Activated naive CD8-positive, alpha-beta T cell (primary cell): ENCODE results near the gene CDK19.
A peak's percentile ranks its signal among the peaks of the same experiment; 100 is the strongest.
"Not testable (repeated sequence)": the region's sequence is repeated elsewhere in the genome, so short reads cannot be mapped to it uniquely, and the experiment has no call there.

Experiments used
- H3K27ac Mint-ChIP-seq: one replicate; pipeline ENCODE4 v1.8.0; 2021; ENCODE audit warnings: mixed read lengths
- H3K27me3 Mint-ChIP-seq: one replicate; pipeline ENCODE4 v1.8.0; 2021; ENCODE audit warnings: mixed read lengths
- H3K36me3 Mint-ChIP-seq: one replicate; pipeline ENCODE4 v1.8.0; 2021; ENCODE audit warnings: mixed read lengths
- H3K4me1 Mint-ChIP-seq: one replicate; pipeline ENCODE4 v1.8.0; 2021; ENCODE audit warnings: low read depth, mixed read lengths
- H3K4me3 Mint-ChIP-seq: one replicate; pipeline ENCODE4 v1.8.0; 2021; ENCODE audit warnings: mild to moderate bottlenecking, mixed read lengths
- H3K9me3 Mint-ChIP-seq: one replicate; pipeline ENCODE4 v1.8.0; 2021; ENCODE audit warnings: low read depth, mixed read lengths

CDK19 gene

GRCh38 chr6:110815411-110816409 lies at the start of gene CDK19:
Gene CDK19, minus strand, starts transcription at chr6:110815469. Its CDS starts 333 bp downstream, at chr6:110815136.
- H3K27ac Mint-ChIP-seq, result peak within 1 kb of the TSS; percentile 98
- H3K36me3 Mint-ChIP-seq, result no peaks in the 10 kb centered on the region

GRCh38 chr6:110864824-110865223 lies 49.6 kb upstream of the CDK19 start:
- Mint-ChIP-seq H3K4me1 (peaks cover 9% of the 10 kb centered on the region), H3K36me3 (no peaks in the 10 kb centered on the region), H3K27me3 (no peaks in the 10 kb centered on the region), H3K9me3 (no peaks in the 10 kb centered on the region), H3K4me3 (no peak overlapping the region), H3K27ac (no peak overlapping the region)

More at GRCh38 chr6:110815411-110816409, at the start of gene CDK19:
- H3K4me1 Mint-ChIP-seq, result peaks cover 21% of the 10 kb centered on the region
- peak within 1 kb of the TSS; percentile 99 for H3K4me3 Mint-ChIP-seq
- H3K27me3 Mint-ChIP-seq, result no peaks in the 10 kb centered on the region
- H3K9me3 Mint-ChIP-seq, result no peaks in the 10 kb centered on the region

GRCh38 chr6:110859335-110859792 lies 44.1 kb upstream of the CDK19 start:
- Mint-ChIP-seq H3K4me3 (no peak overlapping the region), H3K4me1 (peaks cover 1% of the 10 kb centered on the region), H3K9me3 (no peaks in the 10 kb centered on the region), H3K27ac (no peak overlapping the region), H3K27me3 (no peaks in the 10 kb centered on the region), H3K36me3 (no peaks in the 10 kb centered on the region)

DNA sequence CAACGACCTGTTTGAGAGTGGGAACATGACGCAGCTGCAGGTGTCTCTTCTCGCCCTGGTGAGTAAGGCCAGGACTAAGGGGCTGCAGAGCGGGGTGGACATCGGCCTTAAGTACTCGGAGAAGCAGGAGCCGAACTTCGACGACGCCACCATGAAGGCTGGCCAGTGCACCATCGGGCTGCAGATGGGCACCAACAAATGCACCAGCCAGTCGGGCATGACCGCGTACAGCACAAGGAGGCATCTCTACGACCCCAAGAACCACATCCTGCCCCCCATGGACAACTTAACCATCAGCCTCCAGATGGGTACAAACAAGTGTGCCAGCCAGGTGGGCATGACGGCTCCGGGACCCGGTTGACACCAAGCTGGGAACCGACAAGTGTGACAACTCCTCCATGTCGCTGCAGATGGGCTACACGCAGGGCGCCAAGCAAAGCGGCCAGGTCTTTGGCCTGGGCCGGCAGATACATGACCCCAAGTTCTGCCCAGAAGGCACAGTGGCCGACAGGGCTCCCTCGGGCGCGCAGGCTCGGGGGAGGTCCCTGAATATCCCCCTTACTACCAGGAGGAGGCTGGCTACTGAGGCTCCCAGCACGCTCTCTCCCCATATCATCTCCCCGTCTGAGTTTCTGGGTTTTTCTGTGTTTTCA lies 43.4 kb upstream of the CDK19 start:
- H3K4me1 Mint-ChIP-seq, result peaks cover 1% of the 10 kb centered on the region
- H3K9me3 Mint-ChIP-seq, result no peaks in the 10 kb centered on the region
- no peak overlapping the region for H3K27ac Mint-ChIP-seq
- H3K27me3 Mint-ChIP-seq, result no peaks in the 10 kb centered on the region
- H3K4me3 Mint-ChIP-seq, result no peak overlapping the region
- no peaks in the 10 kb centered on the region for H3K36me3 Mint-ChIP-seq

DNA sequence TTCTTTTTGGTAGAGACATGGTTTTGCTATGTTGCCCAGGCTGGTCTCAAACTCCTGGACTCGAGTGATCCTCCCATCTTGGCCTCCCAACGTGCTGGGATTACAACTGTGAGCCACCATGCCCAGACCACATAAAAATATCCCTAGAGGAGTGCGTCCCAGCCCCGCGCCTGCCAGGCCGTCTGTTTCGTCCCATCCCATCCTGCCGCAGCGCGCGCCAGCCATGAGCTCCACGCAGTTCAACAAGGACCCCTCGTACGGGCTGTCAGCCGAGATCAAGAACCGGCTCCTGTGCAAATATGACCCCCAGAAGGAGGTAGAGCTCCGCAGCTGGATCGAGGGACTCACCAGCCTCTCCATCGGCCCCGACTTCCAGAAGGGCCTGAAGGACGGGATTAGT lies 42.7 kb upstream of the CDK19 start:
- Mint-ChIP-seq H3K4me3 (no peak overlapping the region), H3K9me3 (no peaks in the 10 kb centered on the region), H3K27me3 (no peaks in the 10 kb centered on the region), H3K4me1 (peaks cover 1% of the 10 kb centered on the region), H3K36me3 (no peaks in the 10 kb centered on the region), H3K27ac (no peak overlapping the region)

DNA sequence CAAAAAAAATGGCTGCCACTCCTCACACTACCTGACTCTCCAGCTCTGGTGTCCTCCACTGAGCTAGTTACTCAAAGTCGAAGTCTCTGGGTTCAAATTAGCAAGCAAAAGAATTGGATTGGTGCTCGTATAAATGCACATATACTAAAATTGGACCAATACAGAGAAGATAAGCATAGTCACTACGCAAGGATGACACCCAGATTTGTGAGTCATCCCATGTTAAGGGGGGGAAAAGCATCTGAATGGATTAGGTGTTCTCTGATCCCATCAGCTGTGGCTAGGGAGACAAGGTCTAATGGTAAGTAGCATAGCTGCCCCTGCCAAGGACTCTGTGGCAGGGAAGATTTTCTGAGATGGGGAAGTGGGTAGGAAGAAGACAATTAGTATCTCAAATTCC lies 41.0 kb upstream of the CDK19 start:
- Mint-ChIP-seq H3K4me3 (no peak overlapping the region), H3K27ac (no peak overlapping the region), H3K4me1 (peaks cover 1% of the 10 kb centered on the region), H3K36me3 (no peaks in the 10 kb centered on the region), H3K27me3 (no peaks in the 10 kb centered on the region), H3K9me3 (no peaks in the 10 kb centered on the region)

GRCh38 chr6:110853754-110854477 lies 38.6 kb upstream of the CDK19 start:
- H3K36me3 Mint-ChIP-seq, result no peaks in the 10 kb centered on the region

GRCh38 chr6:110852773-110853172 lies 37.5 kb upstream of the CDK19 start:
- Mint-ChIP-seq H3K4me3 (no peak overlapping the region), H3K27me3 (no peaks in the 10 kb centered on the region), H3K9me3 (no peaks in the 10 kb centered on the region), H3K4me1 (no peaks in the 10 kb centered on the region), H3K36me3 (no peaks in the 10 kb centered on the region), H3K27ac (no peak overlapping the region)

More at GRCh38 chr6:110853754-110854477, 38.6 kb upstream of the CDK19 start:
- Mint-ChIP-seq H3K4me3 (no peak overlapping the region), H3K27me3 (no peaks in the 10 kb centered on the region), H3K27ac (no peak overlapping the region), H3K4me1 (no peaks in the 10 kb centered on the region), H3K9me3 (no peaks in the 10 kb centered on the region)

DNA sequence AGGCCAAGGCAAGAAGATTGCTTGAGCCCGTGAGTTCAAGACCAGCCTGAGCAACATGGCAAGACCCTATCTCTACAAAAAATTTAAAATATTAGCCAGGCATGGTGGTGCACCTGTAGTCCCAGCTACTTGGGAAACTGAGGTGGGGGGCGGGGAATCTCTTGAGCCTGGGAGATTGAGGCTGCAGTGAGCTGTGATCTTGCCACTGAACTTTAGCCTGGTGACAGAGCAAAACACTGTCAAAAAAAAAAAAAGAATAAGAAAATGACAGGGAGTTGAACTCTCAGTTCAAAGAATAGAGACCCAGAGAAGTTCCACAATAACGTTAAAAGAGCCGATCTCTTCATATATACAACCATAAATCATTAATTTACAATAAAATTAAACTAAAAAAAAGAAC lies 34.5 kb upstream of the CDK19 start:
- H3K36me3 Mint-ChIP-seq, result no peaks in the 10 kb centered on the region
- H3K9me3 Mint-ChIP-seq, result no peaks in the 10 kb centered on the region
- no peaks in the 10 kb centered on the region for H3K4me1 Mint-ChIP-seq
- H3K4me3 Mint-ChIP-seq, result no peak overlapping the region
- no peaks in the 10 kb centered on the region for H3K27me3 Mint-ChIP-seq
- H3K27ac Mint-ChIP-seq, result no peak overlapping the region

GRCh38 chr6:110841266-110841665 lies 26.0 kb upstream of the CDK19 start:
- Mint-ChIP-seq H3K27ac (no peak overlapping the region), H3K36me3 (no peaks in the 10 kb centered on the region), H3K4me3 (no peak overlapping the region), H3K27me3 (no peaks in the 10 kb centered on the region), H3K4me1 (no peaks in the 10 kb centered on the region), H3K9me3 (no peaks in the 10 kb centered on the region)

- not testable (repeated sequence) for H3K9me3 Mint-ChIP-seq, H3K36me3 Mint-ChIP-seq, H3K27me3 Mint-ChIP-seq, H3K4me3 Mint-ChIP-seq, H3K4me1 Mint-ChIP-seq, H3K27ac Mint-ChIP-seq
Observed at GRCh38 chr6:110835751-110836150, 20.5 kb upstream of the CDK19 start.

DNA sequence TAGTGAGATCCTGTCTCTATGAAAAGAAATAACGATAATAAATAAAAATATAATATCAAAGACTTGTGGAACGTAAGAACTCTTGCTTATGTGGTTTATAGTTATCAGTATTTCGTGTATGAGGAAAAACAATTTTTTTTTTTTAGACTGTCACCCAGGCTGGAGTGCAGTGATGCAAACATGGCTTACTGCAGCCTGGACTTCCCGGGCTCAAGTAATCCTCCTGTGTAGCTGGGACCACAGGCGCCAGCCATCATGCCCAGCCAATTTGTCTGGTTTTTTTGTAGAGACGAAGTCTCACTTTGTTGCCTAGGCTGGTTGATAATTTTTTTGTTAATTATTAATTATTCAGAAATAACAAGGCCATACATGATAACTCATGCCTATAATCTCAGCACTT lies 18.6 kb upstream of the CDK19 start:
- H3K4me3 Mint-ChIP-seq, result no peak overlapping the region
- no peaks in the 10 kb centered on the region for H3K9me3 Mint-ChIP-seq
- H3K36me3 Mint-ChIP-seq, result peaks cover 2% of the 10 kb centered on the region

DNA sequence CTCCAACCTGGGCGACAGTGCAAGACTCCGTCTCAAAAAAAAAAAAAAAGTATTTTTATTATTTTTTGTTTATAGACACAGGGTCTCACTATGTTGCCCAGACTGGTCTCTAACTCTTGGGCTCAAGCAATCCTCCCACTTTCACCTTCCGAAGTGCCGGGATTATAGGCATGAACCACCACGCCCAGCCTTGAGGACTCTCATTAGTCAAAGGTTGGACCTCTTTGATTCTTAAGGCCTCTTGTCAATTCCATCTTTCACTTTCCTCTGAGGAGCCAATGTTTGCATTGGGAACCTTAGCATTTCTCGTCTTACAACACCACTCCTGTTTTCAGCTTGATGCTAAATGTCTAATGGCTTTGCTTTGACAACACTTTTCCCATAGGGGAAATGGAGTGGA lies 16.1 kb upstream of the CDK19 start:
- Mint-ChIP-seq H3K9me3 (no peaks in the 10 kb centered on the region), H3K27ac (no peak overlapping the region), H3K4me1 (no peaks in the 10 kb centered on the region), H3K36me3 (peaks cover 2% of the 10 kb centered on the region), H3K4me3 (no peak overlapping the region), H3K27me3 (no peaks in the 10 kb centered on the region)

More for the DNA sequence above, 18.6 kb upstream of the CDK19 start:
- Mint-ChIP-seq H3K4me1 (no peaks in the 10 kb centered on the region), H3K27ac (no peak overlapping the region), H3K27me3 (no peaks in the 10 kb centered on the region)

DNA sequence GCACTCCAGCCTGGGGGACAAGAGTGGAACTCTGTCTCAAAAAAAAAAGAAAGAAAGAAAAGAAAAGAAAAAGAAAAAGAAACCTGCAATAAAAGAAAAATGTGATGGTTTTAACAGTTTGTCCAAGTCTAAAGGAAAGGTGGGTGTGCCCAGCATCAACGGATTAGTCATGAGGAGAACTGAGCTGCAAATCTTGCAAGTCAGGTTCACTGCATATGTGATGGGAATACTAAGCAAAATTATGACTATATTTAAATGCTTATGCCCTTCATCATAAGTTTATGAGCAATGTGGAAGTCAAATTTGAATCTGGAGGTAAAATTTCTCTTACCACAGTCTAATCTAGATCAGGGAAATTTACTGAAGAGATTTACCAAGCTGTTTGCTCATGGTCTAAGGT lies 13.1 kb upstream of the CDK19 start:
- no peak overlapping the region for H3K4me3 Mint-ChIP-seq
- H3K27ac Mint-ChIP-seq, result no peak overlapping the region
- H3K27me3 Mint-ChIP-seq, result no peaks in the 10 kb centered on the region
- no peaks in the 10 kb centered on the region for H3K36me3 Mint-ChIP-seq
- no peaks in the 10 kb centered on the region for H3K9me3 Mint-ChIP-seq
- no peaks in the 10 kb centered on the region for H3K4me1 Mint-ChIP-seq
